Esophagus muscularis mucosa (tissue), 4 donors: ENCODE data around the gene GNG13. TPM values are rescaled to one million over a fixed set of nuclear protein-coding genes. Genes with fewer than 3 reads are reported as not detected.

Experiments used
- DNase-seq: peaks from one replicate; pipeline ENCODE4 v3.0.0-alpha.2; 2017; ENCODE audit errors: extremely low spot score
- H3K27ac ChIP-seq, 4 donors: fragments of 200-600 bp; sonication (generic); replicated peaks in 1 of 4; 1 replicate in 3 of 4; 2 replicates in 1 of 4; pipeline ENCODE4 v1.5.1; 2016 to 2019; ENCODE audit warnings: mild to moderate bottlenecking in 1 of 4
- H3K27me3 ChIP-seq, 4 donors: fragments of 200-600 bp; sonication (generic); one replicate each; pipeline versions ENCODE4 v1.5.1 to v1.6.0; 2016 to 2019
- H3K36me3 ChIP-seq, 4 donors: fragments of 200-600 bp; sonication (generic); one replicate each; pipeline ENCODE4 v1.5.1; 2016 to 2019
- H3K4me1 ChIP-seq, 4 donors: fragments of 200-600 bp; sonication (generic); one replicate each; pipeline ENCODE4 v1.5.1; 2016 to 2019
- H3K4me3 ChIP-seq, 4 donors: fragments of 200-600 bp; sonication (generic); 1 replicate in 2 of 4; 2 replicates in 2 of 4; pipeline ENCODE4 v1.5.1; 2016 to 2019; ENCODE audit warnings: mild to moderate bottlenecking in 4 of 4, moderate library complexity in 1 of 4
- H3K9me3 ChIP-seq, 4 donors: fragments of 200-600 bp; sonication (generic); 1 replicate in 3 of 4; 2 replicates in 1 of 4; pipeline ENCODE4 v1.5.1; 2016 to 2019
- CTCF ChIP-seq, 3 experiments: fragments of 200-600 bp in 2 of 3; fragments of 450-650 bp in 1 of 3; sonication (generic) in 2 of 3; IDR thresholded peaks; one replicate each; pipeline ENCODE4 v1.5.1; 2017 to 2019; ENCODE audit warnings: antibody characterized with exemption in 3 of 3, mild to moderate bottlenecking in 2 of 3, moderate library complexity in 1 of 3
- EP300 ChIP-seq: sonication (generic); formaldehyde crosslinking; IDR thresholded peaks from one replicate; pipeline ENCODE4 v1.6.1; 2017; ENCODE audit warnings: antibody characterized with exemption
- POLR2A ChIP-seq: fragments of 450-650 bp; IDR thresholded peaks from one replicate; pipeline ENCODE4 v1.6.1; 2017; ENCODE audit warnings: antibody characterized with exemption, moderate library complexity, mild to moderate bottlenecking, low read depth
- POLR2AphosphoS5 ChIP-seq, 2 donors: sonication (generic); formaldehyde crosslinking; IDR thresholded peaks; one replicate each; pipeline ENCODE4 v1.6.1; 2017; ENCODE audit warnings: antibody characterized with exemption in 2 of 2
- WGBS: methylation state at CpG from one replicate; pipeline ENCODE4 v1.1.5; 2018; 5-methylcytosine and 5-hydroxymethylcytosine counted together
- intact Hi-C: fragments of 100-400 bp; cut with DNase I; formaldehyde crosslinking; loops from one replicate; pipeline ENCODE4 v1.15.1; 2023
- total RNA-seq, 4 donors: library from RNA; depleted of rRNA; stranded (reverse); fragments of >200 nt; gene quantifications; one replicate each; pipeline versions ENCODE4 v1.1.0 to v1.2.1, GENCODE V29; 2016

The GNG13 gene
- total RNA-seq, 4 donors from 2014 or later, result not detected

GRCh38 chr16:807347-808084 lies 7.0 kb upstream of the GNG13 start:
- peaks cover 0 to 64% (median 3%) of the 10 kb centered on the region in 4 donors for H3K27me3 ChIP-seq
- 0% methylated on average over 48 of the region's 80 CpGs for WGBS
- H3K9me3 ChIP-seq, result peaks cover 0 to 7% (median 0%) of the 10 kb centered on the region in 4 donors

GRCh38 chr16:805474-805873 lies 4.9 kb upstream of the GNG13 start:
- no peak for DNase-seq
- no peaks in the 10 kb centered on the region for H3K36me3 ChIP-seq
- no peaks in the 10 kb centered on the region for H3K9me3 ChIP-seq
- peaks cover 10 to 39% (median 23%) of the 10 kb centered on the region in 4 donors for H3K4me1 ChIP-seq
- TF ChIP-seq EP300 (no peak), CTCF (IDR thresholded peaks at IDR 0.05) (no peak), POLR2A (no peak), POLR2AphosphoS5 (IDR thresholded peaks at IDR 0.05) (no peak)
- intact Hi-C loops, result no loop called here
- WGBS, result 88% methylated on average over 11 of the region's 17 CpGs
- H3K27me3 ChIP-seq, result peaks cover 0 to 65% (median 19%) of the 10 kb centered on the region in 4 donors
- no peak overlapping the region for H3K27ac ChIP-seq
- H3K4me3 ChIP-seq, result no peak overlapping the region

More at GRCh38 chr16:807347-808084, 7.0 kb upstream of the GNG13 start:
- peaks cover 10 to 36% (median 23%) of the 10 kb centered on the region in 4 donors for H3K4me1 ChIP-seq
- no peaks in the 10 kb centered on the region for H3K36me3 ChIP-seq
- H3K4me3 ChIP-seq, result peak overlapping the region; percentile 72 to 97 (median 87)
- peak; percentile 94 for DNase-seq
- TF ChIP-seq CTCF (IDR thresholded peaks at IDR 0.05), result no peak
- peak; percentile 86 to 95 for TF ChIP-seq POLR2AphosphoS5 (IDR thresholded peaks at IDR 0.05)
- peak; percentile 61 for TF ChIP-seq POLR2A
- no peak for TF ChIP-seq EP300
- peak overlapping the region; percentile 85 to 93 (median 89) for H3K27ac ChIP-seq
- intact Hi-C loops, result no loop called here

GRCh38 chr16:804193-805048 lies 3.9 kb upstream of the GNG13 start:
- intact Hi-C loops, result no loop called here
- H3K4me1 ChIP-seq, result peaks cover 10 to 45% (median 26%) of the 10 kb centered on the region in 4 donors
- H3K27ac ChIP-seq, result no peak overlapping the region
- TF ChIP-seq EP300, result no peak
- no peak for TF ChIP-seq CTCF (IDR thresholded peaks at IDR 0.05)
- TF ChIP-seq POLR2A, result no peak
- no peak for TF ChIP-seq POLR2AphosphoS5 (IDR thresholded peaks at IDR 0.05)
- 55% methylated on average over 27 of the region's 33 CpGs for WGBS
- H3K27me3 ChIP-seq, result peaks cover 0 to 69% (median 26%) of the 10 kb centered on the region in 4 donors
- no peak for DNase-seq
- H3K9me3 ChIP-seq, result no peaks in the 10 kb centered on the region
- no peaks in the 10 kb centered on the region for H3K36me3 ChIP-seq
- no peak overlapping the region for H3K4me3 ChIP-seq

GRCh38 chr16:803754-804080 lies 3.2 kb upstream of the GNG13 start:
- no peaks in the 10 kb centered on the region for H3K36me3 ChIP-seq

More at GRCh38 chr16:803754-804080, 3.2 kb upstream of the GNG13 start:
- Histone ChIP-seq H3K4me1 (peaks cover 10 to 38% (median 24%) of the 10 kb centered on the region in 4 donors), H3K9me3 (no peaks in the 10 kb centered on the region), H3K4me3 (no peak overlapping the region), H3K27me3 (peaks cover 0 to 71% (median 28%) of the 10 kb centered on the region in 4 donors), H3K27ac (no peak overlapping the region)
- no peak for DNase-seq
- 46% methylated on average over 8 of the region's 8 CpGs for WGBS
- TF ChIP-seq CTCF (IDR thresholded peaks at IDR 0.05) (no peak), POLR2A (no peak), EP300 (no peak), POLR2AphosphoS5 (IDR thresholded peaks at IDR 0.05) (no peak)
- intact Hi-C loops, result no loop called here
